ENCODE data around the gene ATP8B3. TPM values are rescaled to one million over a fixed set of nuclear protein-coding genes. Genes with fewer than 3 reads are reported as not detected.

ATP8B3 gene
- total and polyA plus RNA-seq, 10 donors: 1.9 to 10.1 (median 5.6) TPM

GRCh38 chr19:1822210-1822609 is 10.1 kb upstream of the ATP8B3 start:
- TF ChIP-seq POLR2AphosphoS5 (IDR thresholded peaks at IDR 0.05): peak in 1 of 3 donors; percentile 46
- TF ChIP-seq, protein P1, sequence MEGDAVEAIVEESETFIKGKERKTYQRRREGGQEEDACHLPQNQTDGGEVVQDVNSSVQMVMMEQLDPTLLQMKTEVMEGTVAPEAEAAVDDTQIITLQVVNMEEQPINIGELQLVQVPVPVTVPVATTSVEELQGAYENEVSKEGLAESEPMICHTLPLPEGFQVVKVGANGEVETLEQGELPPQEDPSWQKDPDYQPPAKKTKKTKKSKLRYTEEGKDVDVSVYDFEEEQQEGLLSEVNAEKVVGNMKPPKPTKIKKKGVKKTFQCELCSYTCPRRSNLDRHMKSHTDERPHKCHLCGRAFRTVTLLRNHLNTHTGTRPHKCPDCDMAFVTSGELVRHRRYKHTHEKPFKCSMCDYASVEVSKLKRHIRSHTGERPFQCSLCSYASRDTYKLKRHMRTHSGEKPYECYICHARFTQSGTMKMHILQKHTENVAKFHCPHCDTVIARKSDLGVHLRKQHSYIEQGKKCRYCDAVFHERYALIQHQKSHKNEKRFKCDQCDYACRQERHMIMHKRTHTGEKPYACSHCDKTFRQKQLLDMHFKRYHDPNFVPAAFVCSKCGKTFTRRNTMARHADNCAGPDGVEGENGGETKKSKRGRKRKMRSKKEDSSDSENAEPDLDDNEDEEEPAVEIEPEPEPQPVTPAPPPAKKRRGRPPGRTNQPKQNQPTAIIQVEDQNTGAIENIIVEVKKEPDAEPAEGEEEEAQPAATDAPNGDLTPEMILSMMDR (IDR thresholded peaks at IDR 0.05 in 8 of 11, conservative IDR thresholded peaks at IDR 0.05 in 3 of 11): no peak
- Histone ChIP-seq H3K36me3 (peaks cover 10 to 100% (median 91%) of the 10 kb centered on the region in 6 donors), H3K9me3 (no peaks in the 10 kb centered on the region), H3K4me3 (peak overlapping the region in 1 of 8 donors; percentile 4), H3K4me1 (peaks cover 0 to 55% (median 29%) of the 10 kb centered on the region in 6 donors), H3K27ac (no peak overlapping the region), H3K27me3 (replicated peaks in 1 of 7) (no peaks in the 10 kb centered on the region)
- intact Hi-C loops (cut with DNase I; ENCODE audit: low total_unique reads): no loop called here
- 67 to 90% (median 85%) methylated on average over 13 to 19 of the region's 19 CpGs for WGBS, 5 donors
- DNase-seq: peak; percentile 61

GRCh38 chr19:1819341-1820255 is 7.5 kb upstream of the ATP8B3 start:
- DNase-seq: peak; percentile 63
- 86 to 94% (median 92%) methylated on average over 22 to 43 of the region's 43 CpGs for WGBS, 5 donors
- Histone ChIP-seq H3K4me1 (peaks cover 0 to 39% (median 16%) of the 10 kb centered on the region in 6 donors), H3K4me3 (no peak overlapping the region), H3K27me3 (replicated peaks in 1 of 7) (no peaks in the 10 kb centered on the region), H3K9me3 (no peaks in the 10 kb centered on the region), H3K36me3 (peaks cover 10 to 100% (median 99%) of the 10 kb centered on the region in 6 donors), H3K27ac (no peak overlapping the region)
- TF ChIP-seq POLR2A (IDR thresholded peaks at IDR 0.05) (no peak), POLR2AphosphoS5 (IDR thresholded peaks at IDR 0.05) (peak in 1 of 3 donors; percentile 42)
- intact Hi-C loops (cut with DNase I; ENCODE audit: low total_unique reads): no loop called here

- 88 to 94% (median 91%) methylated on average over 15 to 33 of the region's 33 CpGs for WGBS, 5 donors
- TF ChIP-seq, protein P1 (IDR thresholded peaks at IDR 0.05 in 8 of 11, conservative IDR thresholded peaks at IDR 0.05 in 3 of 11): no peak
- TF ChIP-seq POLR2A (IDR thresholded peaks at IDR 0.05) (no peak), POLR2AphosphoS5 (IDR thresholded peaks at IDR 0.05) (peak in 1 of 3 donors; percentile 9)
- no peak overlapping the region for H3K27ac ChIP-seq
- no peak overlapping the region for H3K4me3 ChIP-seq
- intact Hi-C loops (cut with DNase I; ENCODE audit: low total_unique reads): no loop called here
- peaks cover under 1 to 39% (median 18%) of the 10 kb centered on the region in 6 donors for H3K4me1 ChIP-seq
- H3K9me3 ChIP-seq: no peaks in the 10 kb centered on the region
- no peaks in the 10 kb centered on the region for H3K27me3 ChIP-seq (replicated peaks in 1 of 7)
- peaks cover 10 to 97% (median 92%) of the 10 kb centered on the region in 6 donors for H3K36me3 ChIP-seq
- DNase-seq: peak; percentile 74
These were observed 6.6 kb upstream of the ATP8B3 start for GRCh38 chr19:1818549-1819195.

- TF ChIP-seq POLR2A (IDR thresholded peaks at IDR 0.05) (no peak), POLR2AphosphoS5 (IDR thresholded peaks at IDR 0.05) (no peak)
- TF ChIP-seq, protein P1 (IDR thresholded peaks at IDR 0.05 in 8 of 11, conservative IDR thresholded peaks at IDR 0.05 in 3 of 11): no peak
- peak; percentile 69 for DNase-seq
- 90 to 97% (median 93%) methylated on average over 14 to 25 of the region's 25 CpGs for WGBS, 5 donors
- Histone ChIP-seq H3K27me3 (replicated peaks in 1 of 7) (no peaks in the 10 kb centered on the region), H3K27ac (no peak overlapping the region), H3K4me1 (peaks cover 10 to 39% (median 22%) of the 10 kb centered on the region in 6 donors), H3K4me3 (no peak overlapping the region), H3K36me3 (peaks cover 8 to 87% (median 82%) of the 10 kb centered on the region in 6 donors), H3K9me3 (no peaks in the 10 kb centered on the region)
- intact Hi-C loops (cut with DNase I; ENCODE audit: low total_unique reads): no loop called here
These were observed 5.6 kb upstream of the ATP8B3 start for GRCh38 chr19:1817553-1818179.

Data from spleen (tissue), 11 donors.